Measurements from ENCODE around the gene SCNN1B. TPM values are rescaled to one million over a fixed set of nuclear protein-coding genes. Genes with fewer than 3 reads are reported as not detected.
A peak's percentile ranks its signal among the peaks of the same experiment; 100 is the strongest.

SCNN1B gene
- total and polyA plus RNA-seq, 11 donors, result 0.15 to 1.1 (median 0.34) TPM; not detected in 6

- no peak for DNase-seq
- H3K27me3 ChIP-seq, result no peaks in the 10 kb centered on the region
- H3K27ac ChIP-seq, result peak overlapping the region in 2 of 12 donors; percentile 24 to 46
- no peaks in the 10 kb centered on the region for H3K9me3 ChIP-seq
- peaks cover 0 to 6% (median 0%) of the 10 kb centered on the region in 12 donors for H3K4me1 ChIP-seq
- H3K36me3 ChIP-seq, result peaks cover 0 to 87% (median 81%) of the 10 kb centered on the region in 9 donors
- 82 to 91% (median 87%) methylated on average over 11 to 17 of the region's 21 CpGs for WGBS, 4 donors
- H3K4me3 ChIP-seq, result no peak overlapping the region
- intact Hi-C loops (cut with DNase I), result loop anchor here in 1 of 10 donors (10.0 kb wide), 1 partner anchor 224 kb away; the partner anchor contains the start of gene SCNN1G
- TF ChIP-seq POLR2A (IDR thresholded peaks at IDR 0.05), result no peak
- TF ChIP-seq CTCF (IDR thresholded peaks at IDR 0.05), result no peak
- ATAC-seq, result peak in 2 of 4 donors; percentile 6 to 24
Observed at GRCh38 chr16:23408242-23408822, 106.2 kb downstream of the SCNN1B start.

- no peak overlapping the region for H3K4me3 ChIP-seq
- WGBS, 4 donors, result 66 to 79% (median 72%) methylated on average over 7 of the region's 7 CpGs
- ATAC-seq (peak; percentile 95 to 98 (median 96)), DNase-seq (peak in 4 of 5 donors; percentile 47 to 68 (median 60))
- peaks cover 0 to 6% (median 0%) of the 10 kb centered on the region in 12 donors for H3K4me1 ChIP-seq
- no peaks in the 10 kb centered on the region for H3K27me3 ChIP-seq
- TF ChIP-seq CTCF (IDR thresholded peaks at IDR 0.05) (no peak), POLR2A (IDR thresholded peaks at IDR 0.05) (no peak)
- intact Hi-C loops (cut with DNase I), result loop anchor here in 1 of 10 donors (10.0 kb wide), 1 partner anchor 224 kb away; the partner anchor contains the start of gene SCNN1G
- H3K9me3 ChIP-seq, result no peaks in the 10 kb centered on the region
- H3K36me3 ChIP-seq, result peaks cover 0 to 87% (median 81%) of the 10 kb centered on the region in 9 donors
- H3K27ac ChIP-seq, result peak overlapping the region in 2 of 12 donors; percentile 24 to 54
Observed at GRCh38 chr16:23408823-23409298, 106.8 kb downstream of the SCNN1B start.

- peak overlapping the region in 1 of 12 donors; percentile 54 for H3K27ac ChIP-seq
- DNase-seq, result no peak
- intact Hi-C loops (cut with DNase I), result loop anchor here in 1 of 10 donors (10.0 kb wide), 1 partner anchor 225 kb away; the partner anchor contains the start of gene SCNN1G
Observed at GRCh38 chr16:23409522-23409921, 107.4 kb downstream of the SCNN1B start.

More at GRCh38 chr16:23409522-23409921, 107.4 kb downstream of the SCNN1B start:
- no peak for ATAC-seq
- Histone ChIP-seq H3K4me3 (no peak overlapping the region), H3K4me1 (peaks cover 0 to 6% (median 0%) of the 10 kb centered on the region in 12 donors), H3K27me3 (no peaks in the 10 kb centered on the region), H3K9me3 (no peaks in the 10 kb centered on the region), H3K36me3 (peaks cover 0 to 87% (median 81%) of the 10 kb centered on the region in 9 donors)
- WGBS, 4 donors, result 83 to 100% (median 85%) methylated on average over 2 of the region's 2 CpGs
- TF ChIP-seq POLR2A (IDR thresholded peaks at IDR 0.05) (no peak), CTCF (IDR thresholded peaks at IDR 0.05) (no peak)
